Hippocampal formation (tissue), 2 donors: ENCODE data around the gene EPN1.

ENCODE experiments used
- DNase-seq, 2 donors: peaks; one replicate each; lab custom pipeline; 2025; lab: John Stamatoyannopoulos, UW

The EPN1 gene

GRCh38 chr19:55679343-55680257 lies 4.6 kb downstream of the EPN1 start:
- DNase-seq: no peak

- DNase-seq: no peak
Observed at GRCh38 chr19:55680339-55681130, 5.5 kb downstream of the EPN1 start.

GRCh38 chr19:55681131-55682092 lies 6.4 kb downstream of the EPN1 start:
- DNase-seq: no peak

- DNase-seq: no peak
Observed at GRCh38 chr19:55683449-55684261, 8.6 kb downstream of the EPN1 start.

GRCh38 chr19:55684946-55685681 lies 10.1 kb downstream of the EPN1 start:
- no peak for DNase-seq

GRCh38 chr19:55685776-55686175 lies 10.8 kb downstream of the EPN1 start:
- no peak for DNase-seq

- no peak for DNase-seq
Observed at GRCh38 chr19:55686311-55687050, 11.5 kb downstream of the EPN1 start.

- DNase-seq: no peak
Observed at GRCh38 chr19:55687281-55688201, 12.5 kb downstream of the EPN1 start.

- DNase-seq: no peak
Observed at GRCh38 chr19:55688422-55689218, 13.6 kb downstream of the EPN1 start.

- DNase-seq: no peak
Observed at GRCh38 chr19:55689411-55690108, 14.5 kb downstream of the EPN1 start.

GRCh38 chr19:55690109-55690768 lies 15.2 kb downstream of the EPN1 start:
- DNase-seq: no peak

- DNase-seq: no peak
Observed at GRCh38 chr19:55690769-55691545, 15.9 kb downstream of the EPN1 start.

- DNase-seq: no peak
Observed at GRCh38 chr19:55691561-55692481, 16.8 kb downstream of the EPN1 start.

GRCh38 chr19:55692681-55693081 lies 17.7 kb downstream of the EPN1 start:
- DNase-seq: no peak
